ENCODE results near the gene DRAXIN.

- TF ChIP-seq CTCF (conservative IDR thresholded peaks at IDR 0.05; ENCODE audit: low read depth, low read length) (no peak), EZH2 (IDR thresholded peaks at IDR 0.05; ENCODE audit: borderline replicate concordance, low read depth, low read length, poor library complexity, severe bottlenecking) (no peak)
Measured at GRCh38 chr1:11741919-11742558, 50.5 kb downstream of the DRAXIN start.
